ENCODE results near the gene LRP1B.

The LRP1B gene

DNA sequence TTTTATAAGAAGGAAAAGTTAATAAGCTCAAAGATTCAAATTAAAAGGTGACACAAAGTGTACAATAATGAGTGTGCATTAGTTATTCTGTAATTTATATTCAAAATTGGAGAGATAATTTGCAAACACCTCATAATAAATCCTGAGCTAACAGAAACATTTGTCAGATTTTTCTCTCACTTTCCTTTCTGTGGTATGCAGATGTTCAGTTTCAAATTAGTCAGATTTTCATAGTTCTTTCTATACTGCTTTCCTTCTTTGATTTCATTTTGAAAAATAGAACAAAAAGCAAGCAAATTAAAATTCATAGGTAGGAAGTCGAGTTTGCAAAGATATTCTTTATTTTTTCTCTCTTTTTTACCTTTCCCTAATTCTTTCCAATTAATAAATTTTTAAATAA is 1930.5 kb downstream of the LRP1B start:
- no peak overlapping the region for H3K4me3 ChIP-seq (ENCODE audit: low read depth, low read length, poor library complexity, severe bottlenecking)
- no peaks in the 10 kb centered on the region for H4K20me1 ChIP-seq (ENCODE audit: insufficient read depth, low read length)
- no peaks in the 10 kb centered on the region for H3K36me3 ChIP-seq (ENCODE audit: insufficient read depth, low read length)
- TF ChIP-seq EZH2 (IDR thresholded peaks at IDR 0.05; ENCODE audit: borderline replicate concordance, low read length) = no peak
- TF ChIP-seq, protein P1, sequence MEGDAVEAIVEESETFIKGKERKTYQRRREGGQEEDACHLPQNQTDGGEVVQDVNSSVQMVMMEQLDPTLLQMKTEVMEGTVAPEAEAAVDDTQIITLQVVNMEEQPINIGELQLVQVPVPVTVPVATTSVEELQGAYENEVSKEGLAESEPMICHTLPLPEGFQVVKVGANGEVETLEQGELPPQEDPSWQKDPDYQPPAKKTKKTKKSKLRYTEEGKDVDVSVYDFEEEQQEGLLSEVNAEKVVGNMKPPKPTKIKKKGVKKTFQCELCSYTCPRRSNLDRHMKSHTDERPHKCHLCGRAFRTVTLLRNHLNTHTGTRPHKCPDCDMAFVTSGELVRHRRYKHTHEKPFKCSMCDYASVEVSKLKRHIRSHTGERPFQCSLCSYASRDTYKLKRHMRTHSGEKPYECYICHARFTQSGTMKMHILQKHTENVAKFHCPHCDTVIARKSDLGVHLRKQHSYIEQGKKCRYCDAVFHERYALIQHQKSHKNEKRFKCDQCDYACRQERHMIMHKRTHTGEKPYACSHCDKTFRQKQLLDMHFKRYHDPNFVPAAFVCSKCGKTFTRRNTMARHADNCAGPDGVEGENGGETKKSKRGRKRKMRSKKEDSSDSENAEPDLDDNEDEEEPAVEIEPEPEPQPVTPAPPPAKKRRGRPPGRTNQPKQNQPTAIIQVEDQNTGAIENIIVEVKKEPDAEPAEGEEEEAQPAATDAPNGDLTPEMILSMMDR (IDR thresholded peaks at IDR 0.05; ENCODE audit: low read length) = no peak
- H3K9me2 ChIP-seq (ENCODE audit: low read depth, low read length) = no peaks in the 10 kb centered on the region
- no peaks in the 10 kb centered on the region for H3K27me3 ChIP-seq (ENCODE audit: insufficient read depth, low read length)
- no peaks in the 10 kb centered on the region for H3K9me3 ChIP-seq (ENCODE audit: low read length)
- no peak overlapping the region for H3K27ac ChIP-seq (ENCODE audit: low read depth, low read length, poor library complexity, severe bottlenecking)
- no peak overlapping the region for H3K9ac ChIP-seq (ENCODE audit: low read length)
- no peaks in the 10 kb centered on the region for H3K79me2 ChIP-seq (ENCODE audit: insufficient read depth, low read length)
- H3K4me1 ChIP-seq (ENCODE audit: insufficient read depth, low read length, severe bottlenecking) = no peaks in the 10 kb centered on the region
- no peaks in the 10 kb centered on the region for H3F3A ChIP-seq (ENCODE audit: insufficient read depth, low read length)
- no peak overlapping the region for H3K4me2 ChIP-seq (ENCODE audit: low read length)
- no peak overlapping the region for H2AFZ ChIP-seq (ENCODE audit: low read length)

DNA sequence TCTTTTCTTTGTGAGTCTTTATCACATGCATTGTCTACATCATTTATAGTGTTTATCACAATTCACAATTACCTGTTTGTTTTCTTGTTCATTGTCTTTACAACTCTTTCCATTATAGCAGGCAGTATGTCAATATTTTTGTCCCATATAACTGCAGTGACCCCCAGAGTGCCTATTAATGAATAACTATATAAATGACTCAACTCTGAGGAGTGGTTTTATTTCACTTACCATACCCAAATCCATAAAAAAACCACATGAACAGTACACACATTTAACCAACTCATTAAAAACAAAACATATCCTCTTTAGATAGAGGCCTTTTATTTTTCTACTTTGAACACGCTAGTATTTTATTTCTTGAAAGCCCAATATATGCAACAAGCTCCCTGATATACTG is 1931.5 kb downstream of the LRP1B start:
- H2AFZ ChIP-seq (ENCODE audit: low read length) = no peak overlapping the region
- no peaks in the 10 kb centered on the region for H3K9me3 ChIP-seq (ENCODE audit: low read length)
- no peak overlapping the region for H3K4me2 ChIP-seq (ENCODE audit: low read length)
- H3K4me3 ChIP-seq (ENCODE audit: low read depth, low read length, poor library complexity, severe bottlenecking) = no peak overlapping the region
- no peak overlapping the region for H3K27ac ChIP-seq (ENCODE audit: low read depth, low read length, poor library complexity, severe bottlenecking)
- no peaks in the 10 kb centered on the region for H3K36me3 ChIP-seq (ENCODE audit: insufficient read depth, low read length)
- no peaks in the 10 kb centered on the region for H3F3A ChIP-seq (ENCODE audit: insufficient read depth, low read length)
- H3K27me3 ChIP-seq (ENCODE audit: insufficient read depth, low read length) = no peaks in the 10 kb centered on the region
- no peak overlapping the region for H3K9ac ChIP-seq (ENCODE audit: low read length)
- no peaks in the 10 kb centered on the region for H3K4me1 ChIP-seq (ENCODE audit: insufficient read depth, low read length, severe bottlenecking)
- TF ChIP-seq, protein P1 (IDR thresholded peaks at IDR 0.05; ENCODE audit: low read length) = no peak
- TF ChIP-seq EZH2 (IDR thresholded peaks at IDR 0.05; ENCODE audit: borderline replicate concordance, low read length) = no peak
- H3K9me2 ChIP-seq (ENCODE audit: low read depth, low read length) = no peaks in the 10 kb centered on the region
- H4K20me1 ChIP-seq (ENCODE audit: insufficient read depth, low read length) = no peaks in the 10 kb centered on the region
- H3K79me2 ChIP-seq (ENCODE audit: insufficient read depth, low read length) = no peaks in the 10 kb centered on the region

GRCh38 chr2:140187086-140187485 is 1943.7 kb downstream of the LRP1B start:
- no peaks in the 10 kb centered on the region for H3K79me2 ChIP-seq (ENCODE audit: insufficient read depth, low read length)
- no peaks in the 10 kb centered on the region for H3K27me3 ChIP-seq (ENCODE audit: insufficient read depth, low read length)
- no peak overlapping the region for H3K9ac ChIP-seq (ENCODE audit: low read length)
- H3K4me2 ChIP-seq (ENCODE audit: low read length) = no peak overlapping the region
- H3K27ac ChIP-seq (ENCODE audit: low read depth, low read length, poor library complexity, severe bottlenecking) = no peak overlapping the region
- H3F3A ChIP-seq (ENCODE audit: insufficient read depth, low read length) = no peaks in the 10 kb centered on the region
- no peaks in the 10 kb centered on the region for H3K9me2 ChIP-seq (ENCODE audit: low read depth, low read length)
- no peak overlapping the region for H3K4me3 ChIP-seq (ENCODE audit: low read depth, low read length, poor library complexity, severe bottlenecking)
- no peaks in the 10 kb centered on the region for H3K4me1 ChIP-seq (ENCODE audit: insufficient read depth, low read length, severe bottlenecking)
- H4K20me1 ChIP-seq (ENCODE audit: insufficient read depth, low read length) = no peaks in the 10 kb centered on the region
- H3K9me3 ChIP-seq (ENCODE audit: low read length) = no peaks in the 10 kb centered on the region
- TF ChIP-seq, protein P1 (IDR thresholded peaks at IDR 0.05; ENCODE audit: low read length) = no peak
- no peak for TF ChIP-seq EZH2 (IDR thresholded peaks at IDR 0.05; ENCODE audit: borderline replicate concordance, low read length)
- no peaks in the 10 kb centered on the region for H3K36me3 ChIP-seq (ENCODE audit: insufficient read depth, low read length)
- no peak overlapping the region for H2AFZ ChIP-seq (ENCODE audit: low read length)
